Measurements from ENCODE around the gene CERS6. TPM values are rescaled to one million over a fixed set of nuclear protein-coding genes. Genes with fewer than 3 reads are reported as not detected.

The CERS6 gene
- total RNA-seq, 1 experiment from 2014 or later = not detected

DNA sequence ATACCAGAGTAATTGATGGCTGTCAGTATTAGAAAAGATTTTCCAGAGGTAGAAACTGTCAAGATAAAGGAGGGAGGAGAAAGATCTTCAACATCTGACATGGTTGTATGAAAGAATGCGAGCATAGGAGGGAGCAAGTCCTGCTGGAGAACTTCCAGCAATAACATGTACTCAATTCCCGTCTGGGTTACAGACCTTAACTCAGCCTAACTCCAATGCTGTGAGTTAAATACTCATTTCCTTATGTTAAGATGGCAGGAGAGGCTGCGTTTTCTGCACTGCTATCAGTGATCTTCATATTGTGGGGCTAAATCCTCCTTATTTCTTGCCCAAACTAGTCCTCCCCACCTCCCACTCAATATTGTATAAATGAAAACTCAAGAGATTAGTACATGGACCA is 6.7 kb upstream of the CERS6 start:
- Histone ChIP-seq H3K36me3 (ENCODE audit: insufficient read depth, low read length) (no peaks in the 10 kb centered on the region), H3K27ac (ENCODE audit: low read length) (no peak overlapping the region), H3K27me3 (ENCODE audit: low read length) (0 out of 2 replicates have a peak, but pooled peaks cover 2% of the 10 kb centered on the region), H3K9me2 (replicated peaks; ENCODE audit: insufficient read depth, low read length) (no peaks in the 10 kb centered on the region), H3K4me2 (ENCODE audit: low read depth, low read length, poor library complexity, severe bottlenecking) (no peak overlapping the region), H2AFZ (ENCODE audit: low read length) (no peak overlapping the region), H3K4me1 (ENCODE audit: low read length) (no peaks in the 10 kb centered on the region), H4K20me1 (ENCODE audit: insufficient read depth, low read depth, low read length) (no peaks in the 10 kb centered on the region), H3K79me2 (ENCODE audit: low read length) (no peaks in the 10 kb centered on the region), H3K9me3 (ENCODE audit: low read length) (no peaks in the 10 kb centered on the region), H3K4me3 (ENCODE audit: low read length) (no peak overlapping the region), H3K9ac (ENCODE audit: low read length) (no peak overlapping the region)
- no peak for DNase-seq

DNA sequence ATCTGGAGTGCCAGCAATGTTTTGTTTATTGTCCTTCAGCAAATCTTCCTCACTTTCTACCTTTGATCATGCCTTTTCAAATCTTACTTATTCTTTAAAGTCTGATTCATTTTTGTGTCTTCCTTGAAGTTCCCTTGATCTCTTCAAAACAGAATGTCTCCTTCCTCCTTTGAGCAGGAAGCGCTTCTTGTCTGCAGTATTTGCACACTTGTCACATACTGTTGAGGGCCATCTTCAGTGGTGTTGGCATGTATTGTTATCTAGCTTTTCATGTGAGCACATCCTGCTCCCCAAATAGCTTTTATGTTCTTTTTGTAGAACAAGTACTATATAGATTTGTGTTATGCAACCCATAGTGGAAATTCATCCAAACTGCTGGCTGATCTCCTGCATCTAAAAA is 5.9 kb upstream of the CERS6 start:
- Histone ChIP-seq H3K9me2 (replicated peaks; ENCODE audit: insufficient read depth, low read length) (no peaks in the 10 kb centered on the region), H3K9me3 (ENCODE audit: low read length) (no peaks in the 10 kb centered on the region), H3K4me2 (ENCODE audit: low read depth, low read length, poor library complexity, severe bottlenecking) (no peak overlapping the region), H3K27me3 (ENCODE audit: low read length) (0 out of 2 replicates have a peak, but pooled peaks cover 2% of the 10 kb centered on the region), H2AFZ (ENCODE audit: low read length) (no peak overlapping the region), H4K20me1 (ENCODE audit: insufficient read depth, low read depth, low read length) (no peaks in the 10 kb centered on the region), H3K79me2 (ENCODE audit: low read length) (no peaks in the 10 kb centered on the region), H3K36me3 (ENCODE audit: insufficient read depth, low read length) (no peaks in the 10 kb centered on the region), H3K9ac (ENCODE audit: low read length) (no peak overlapping the region), H3K27ac (ENCODE audit: low read length) (no peak overlapping the region), H3K4me3 (ENCODE audit: low read length) (no peak overlapping the region), H3K4me1 (ENCODE audit: low read length) (no peaks in the 10 kb centered on the region)
- no peak for DNase-seq

DNA sequence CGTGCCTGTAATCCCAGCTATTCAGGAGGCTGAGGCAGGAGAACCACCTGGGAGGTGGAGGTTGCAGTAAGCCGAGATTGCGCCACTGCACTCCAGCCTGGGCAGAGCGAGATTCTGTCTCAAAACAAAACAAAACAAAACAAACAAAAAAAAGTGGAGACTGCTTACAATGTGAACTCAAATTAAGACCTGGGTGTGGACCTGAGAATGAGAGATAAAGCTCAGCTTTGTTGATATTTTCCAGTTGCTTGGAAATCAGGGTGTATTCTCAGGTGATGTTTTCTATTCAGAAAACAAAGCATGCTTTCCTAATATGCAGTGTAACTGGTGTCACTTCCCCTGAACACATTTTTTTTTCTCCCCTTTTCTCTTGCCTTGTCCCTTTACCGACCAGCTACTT is 5.3 kb upstream of the CERS6 start:
- no peaks in the 10 kb centered on the region for H3K9me2 ChIP-seq (replicated peaks; ENCODE audit: insufficient read depth, low read length)
- no peaks in the 10 kb centered on the region for H3K36me3 ChIP-seq (ENCODE audit: insufficient read depth, low read length)
- no peaks in the 10 kb centered on the region for H4K20me1 ChIP-seq (ENCODE audit: insufficient read depth, low read depth, low read length)
- H3K4me1 ChIP-seq (ENCODE audit: low read length) = no peaks in the 10 kb centered on the region
- H3K27ac ChIP-seq (ENCODE audit: low read length) = no peak overlapping the region
- H2AFZ ChIP-seq (ENCODE audit: low read length) = no peak overlapping the region
- H3K79me2 ChIP-seq (ENCODE audit: low read length) = no peaks in the 10 kb centered on the region
- H3K9me3 ChIP-seq (ENCODE audit: low read length) = no peaks in the 10 kb centered on the region
- H3K9ac ChIP-seq (ENCODE audit: low read length) = no peak overlapping the region
- no peak overlapping the region for H3K4me2 ChIP-seq (ENCODE audit: low read depth, low read length, poor library complexity, severe bottlenecking)
- H3K4me3 ChIP-seq (ENCODE audit: low read length) = no peak overlapping the region
- DNase-seq = no peak
- 0 out of 2 replicates have a peak, but pooled peaks cover 2% of the 10 kb centered on the region for H3K27me3 ChIP-seq (ENCODE audit: low read length)

DNA sequence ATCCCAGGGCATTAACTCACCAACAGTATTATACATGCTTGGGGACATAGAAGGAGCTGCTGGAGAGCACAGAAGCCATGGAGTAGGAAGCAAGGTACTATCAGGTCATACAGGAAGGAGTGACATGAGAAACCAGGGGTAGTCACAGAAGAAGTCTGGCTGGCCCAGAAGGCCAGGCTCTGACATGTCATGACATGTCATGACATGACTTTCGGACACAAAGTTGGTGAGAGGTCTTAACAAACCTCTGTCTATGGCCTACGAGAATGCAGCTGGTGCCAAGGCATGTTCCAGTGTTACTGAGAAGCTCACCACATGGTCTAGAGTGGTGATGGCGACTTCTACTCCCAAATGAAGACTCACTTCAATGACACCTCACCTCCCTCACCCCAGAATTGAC is 3.3 kb upstream of the CERS6 start:
- H3K27ac ChIP-seq (ENCODE audit: low read length) = no peak overlapping the region
- H3K36me3 ChIP-seq (ENCODE audit: insufficient read depth, low read length) = no peaks in the 10 kb centered on the region
- no peaks in the 10 kb centered on the region for H3K9me3 ChIP-seq (ENCODE audit: low read length)
- no peak overlapping the region for H3K9ac ChIP-seq (ENCODE audit: low read length)
- no peak overlapping the region for H3K4me2 ChIP-seq (ENCODE audit: low read depth, low read length, poor library complexity, severe bottlenecking)
- no peak for DNase-seq
- no peak overlapping the region for H2AFZ ChIP-seq (ENCODE audit: low read length)
- H3K27me3 ChIP-seq (ENCODE audit: low read length) = 0 out of 2 replicates have a peak, but pooled peaks cover 2% of the 10 kb centered on the region
- no peaks in the 10 kb centered on the region for H3K79me2 ChIP-seq (ENCODE audit: low read length)
- H3K4me1 ChIP-seq (ENCODE audit: low read length) = no peaks in the 10 kb centered on the region
- no peaks in the 10 kb centered on the region for H4K20me1 ChIP-seq (ENCODE audit: insufficient read depth, low read depth, low read length)
- no peaks in the 10 kb centered on the region for H3K9me2 ChIP-seq (replicated peaks; ENCODE audit: insufficient read depth, low read length)
- H3K4me3 ChIP-seq (ENCODE audit: low read length) = no peak overlapping the region

DNA sequence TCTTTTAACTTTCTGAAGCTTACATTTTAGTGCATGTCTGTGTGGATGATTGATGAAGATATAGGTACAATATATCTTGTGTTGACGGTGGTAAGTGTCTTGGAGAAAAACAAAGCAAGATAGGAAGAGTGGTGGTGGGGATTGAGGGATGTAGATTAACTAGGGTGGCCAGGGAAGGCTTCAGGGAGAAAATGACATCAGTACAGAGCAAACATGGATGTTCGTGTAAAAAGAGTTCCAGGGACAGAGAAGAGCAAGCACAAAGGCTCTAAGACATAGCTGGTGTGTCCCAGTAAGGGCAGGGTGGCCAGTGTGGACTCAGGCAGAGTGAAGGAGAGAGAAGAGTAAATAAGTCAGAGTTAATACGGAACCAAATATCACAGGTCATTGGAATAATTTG is 2.7 kb upstream of the CERS6 start:
- H3K9me2 ChIP-seq (replicated peaks; ENCODE audit: insufficient read depth, low read length) = no peaks in the 10 kb centered on the region
- H3K4me2 ChIP-seq (ENCODE audit: low read depth, low read length, poor library complexity, severe bottlenecking) = no peak overlapping the region
- 0 out of 2 replicates have a peak, but pooled peaks cover 2% of the 10 kb centered on the region for H3K27me3 ChIP-seq (ENCODE audit: low read length)
- H3K27ac ChIP-seq (ENCODE audit: low read length) = no peak overlapping the region
- H3K9ac ChIP-seq (ENCODE audit: low read length) = no peak overlapping the region
- no peaks in the 10 kb centered on the region for H3K4me1 ChIP-seq (ENCODE audit: low read length)
- no peaks in the 10 kb centered on the region for H4K20me1 ChIP-seq (ENCODE audit: insufficient read depth, low read depth, low read length)
- H2AFZ ChIP-seq (ENCODE audit: low read length) = no peak overlapping the region
- DNase-seq = no peak
- no peaks in the 10 kb centered on the region for H3K79me2 ChIP-seq (ENCODE audit: low read length)
- no peaks in the 10 kb centered on the region for H3K9me3 ChIP-seq (ENCODE audit: low read length)
- no peak overlapping the region for H3K4me3 ChIP-seq (ENCODE audit: low read length)
- H3K36me3 ChIP-seq (ENCODE audit: insufficient read depth, low read length) = no peaks in the 10 kb centered on the region

DNA sequence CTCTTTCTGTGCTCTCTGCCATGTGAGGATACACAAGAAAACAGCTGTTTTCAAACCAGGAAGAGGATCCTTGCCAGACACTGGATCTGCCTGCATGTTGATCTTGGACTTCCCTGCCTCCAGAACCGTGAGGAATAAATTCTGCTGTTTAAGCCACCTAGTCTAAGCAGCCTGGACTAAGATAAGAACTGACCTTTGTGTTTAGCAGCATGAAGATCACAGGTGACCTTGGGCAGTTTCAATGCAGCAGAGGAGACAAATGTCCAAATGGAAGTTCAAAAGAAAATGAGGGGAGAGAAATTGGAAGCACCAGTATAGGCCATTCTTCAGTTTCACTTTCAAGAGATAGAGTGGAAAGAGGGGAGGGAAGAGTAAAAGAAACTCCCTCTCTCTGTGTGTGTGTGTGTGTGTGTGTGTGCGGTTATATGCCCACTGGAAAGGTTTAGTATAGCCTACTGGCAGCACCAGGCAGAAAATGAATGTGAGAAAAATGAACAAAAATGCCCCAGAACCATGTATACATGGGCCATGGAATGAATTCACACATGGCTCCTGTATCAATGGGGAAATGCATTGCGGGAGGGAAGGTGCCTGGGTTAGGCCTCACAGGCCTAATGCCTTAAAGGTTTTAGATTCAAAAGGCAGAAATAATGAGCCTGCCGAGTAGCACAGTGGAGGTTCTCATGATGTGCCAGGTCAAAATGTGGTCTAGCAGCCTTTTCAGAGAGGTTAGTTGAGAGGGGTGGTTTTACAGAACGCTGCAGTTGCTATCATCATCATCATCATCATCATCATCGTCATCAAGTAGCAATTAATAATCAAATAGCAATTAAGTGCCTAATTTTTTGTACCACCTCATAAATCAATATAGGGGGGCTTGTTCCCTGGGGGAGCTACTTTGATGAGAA is 1.1 kb upstream of the CERS6 start:
- H3K36me3 ChIP-seq (ENCODE audit: insufficient read depth, low read length) = no peaks in the 10 kb centered on the region
- no peaks in the 10 kb centered on the region for H4K20me1 ChIP-seq (ENCODE audit: insufficient read depth, low read depth, low read length)
- H3K9me2 ChIP-seq (replicated peaks; ENCODE audit: insufficient read depth, low read length) = no peaks in the 10 kb centered on the region
- no peaks in the 10 kb centered on the region for H3K9me3 ChIP-seq (ENCODE audit: low read length)
- 0 out of 2 replicates have a peak, but pooled peaks cover 2% of the 10 kb centered on the region for H3K27me3 ChIP-seq (ENCODE audit: low read length)
- DNase-seq = no peak
- no peak overlapping the region for H3K4me3 ChIP-seq (ENCODE audit: low read length)
- no peak overlapping the region for H3K27ac ChIP-seq (ENCODE audit: low read length)
- no peaks in the 10 kb centered on the region for H3K79me2 ChIP-seq (ENCODE audit: low read length)
- no peaks in the 10 kb centered on the region for H3K4me1 ChIP-seq (ENCODE audit: low read length)
- no peak overlapping the region for H2AFZ ChIP-seq (ENCODE audit: low read length)
- no peak overlapping the region for H3K4me2 ChIP-seq (ENCODE audit: low read depth, low read length, poor library complexity, severe bottlenecking)
- H3K9ac ChIP-seq (ENCODE audit: low read length) = no peak overlapping the region

DNA sequence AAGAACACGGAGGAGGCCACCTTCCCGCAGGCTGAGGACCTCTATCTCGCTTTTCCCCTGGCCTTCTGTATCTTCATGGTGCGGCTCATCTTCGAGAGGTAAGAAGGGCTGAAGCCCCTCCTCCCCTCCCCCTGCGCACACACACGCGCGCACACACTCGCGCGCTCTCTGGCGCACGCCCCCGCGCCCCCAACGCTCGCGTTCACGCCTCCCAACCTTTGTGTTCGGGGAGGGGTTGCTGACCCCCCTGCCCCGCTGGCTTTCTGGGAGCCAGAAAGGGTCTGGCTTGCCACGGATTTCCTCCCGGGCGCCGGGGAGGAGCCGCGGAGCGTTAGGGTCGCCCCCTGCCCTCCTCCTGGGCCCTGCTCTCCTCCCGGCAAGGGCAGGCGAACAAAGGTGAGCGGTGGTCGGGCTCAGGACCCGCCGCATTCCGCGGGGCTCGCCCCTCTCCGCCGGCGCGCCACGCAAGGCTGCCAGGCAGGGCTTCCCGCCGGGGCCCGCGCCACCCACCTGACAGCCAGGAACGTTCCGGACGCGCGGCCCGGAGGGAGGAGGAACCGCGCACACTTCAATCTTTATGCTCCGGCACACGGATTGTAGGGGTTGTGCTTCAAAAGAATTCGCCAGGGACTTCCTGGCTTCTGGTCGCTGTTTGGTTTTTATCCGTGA is 583 bp downstream of the CERS6 start:
- Histone ChIP-seq H3K27ac (ENCODE audit: low read length) (no peak overlapping the region), H3K36me3 (ENCODE audit: insufficient read depth, low read length) (no peaks in the 10 kb centered on the region), H3K4me2 (ENCODE audit: low read depth, low read length, poor library complexity, severe bottlenecking) (no peak overlapping the region), H3K4me1 (ENCODE audit: low read length) (no peaks in the 10 kb centered on the region), H3K79me2 (ENCODE audit: low read length) (no peaks in the 10 kb centered on the region), H3K4me3 (ENCODE audit: low read length) (no peak overlapping the region), H3K9me3 (ENCODE audit: low read length) (no peaks in the 10 kb centered on the region), H4K20me1 (ENCODE audit: insufficient read depth, low read depth, low read length) (no peaks in the 10 kb centered on the region), H3K9me2 (replicated peaks; ENCODE audit: insufficient read depth, low read length) (no peaks in the 10 kb centered on the region), H3K27me3 (ENCODE audit: low read length) (0 out of 2 replicates have a peak, but pooled peaks cover 2% of the 10 kb centered on the region), H3K9ac (ENCODE audit: low read length) (no peak overlapping the region), H2AFZ (ENCODE audit: low read length) (no peak overlapping the region)
- DNase-seq = no peak

DNA sequence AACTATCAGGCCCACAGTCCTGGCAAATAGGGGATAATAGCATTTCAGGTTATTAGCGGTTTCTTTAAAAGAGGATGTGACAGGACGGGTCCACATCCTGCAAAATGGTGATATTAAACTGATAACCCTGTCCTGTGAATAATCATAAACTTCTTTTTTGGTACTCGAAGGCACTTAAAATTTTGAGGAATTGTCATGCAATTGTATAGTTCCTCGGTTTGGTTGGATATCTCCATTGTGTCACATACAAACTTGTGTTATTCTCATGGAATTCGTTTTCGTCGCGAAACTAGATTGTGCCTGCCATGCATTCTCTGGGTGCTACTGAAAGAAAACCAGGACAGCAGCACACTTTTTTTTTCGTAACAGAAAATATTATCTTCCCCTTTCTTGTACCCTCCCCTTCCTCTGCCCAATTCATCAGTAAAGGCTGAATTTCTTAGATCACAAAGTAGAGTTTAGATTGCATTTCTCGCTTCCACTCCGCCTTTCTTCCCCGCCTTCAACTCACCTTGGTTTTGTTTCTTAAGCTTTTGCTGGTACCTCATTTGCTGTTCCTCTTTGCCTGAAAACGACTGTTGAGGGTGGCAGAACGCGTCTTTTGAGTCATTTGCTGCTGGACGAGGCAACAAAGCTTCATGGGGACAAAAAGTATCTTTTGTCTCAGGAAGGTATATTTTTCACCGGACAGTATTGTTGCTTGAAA is 1.3 kb downstream of the CERS6 start:
- H3K4me3 ChIP-seq (ENCODE audit: low read length) = no peak overlapping the region
- H3K4me2 ChIP-seq (ENCODE audit: low read depth, low read length, poor library complexity, severe bottlenecking) = no peak overlapping the region
- no peak overlapping the region for H2AFZ ChIP-seq (ENCODE audit: low read length)
- H3K36me3 ChIP-seq (ENCODE audit: insufficient read depth, low read length) = no peaks in the 10 kb centered on the region
- H3K9me2 ChIP-seq (replicated peaks; ENCODE audit: insufficient read depth, low read length) = no peaks in the 10 kb centered on the region
- no peaks in the 10 kb centered on the region for H3K79me2 ChIP-seq (ENCODE audit: low read length)
- no peak overlapping the region for H3K27ac ChIP-seq (ENCODE audit: low read length)
- 0 out of 2 replicates have a peak, but pooled peaks cover 2% of the 10 kb centered on the region for H3K27me3 ChIP-seq (ENCODE audit: low read length)
- H3K9me3 ChIP-seq (ENCODE audit: low read length) = no peaks in the 10 kb centered on the region
- H3K4me1 ChIP-seq (ENCODE audit: low read length) = no peaks in the 10 kb centered on the region
- no peak for DNase-seq
- H4K20me1 ChIP-seq (ENCODE audit: insufficient read depth, low read depth, low read length) = no peaks in the 10 kb centered on the region
- no peak overlapping the region for H3K9ac ChIP-seq (ENCODE audit: low read length)

All from Karpas-422 (cell line).